ENCODE results near the gene STRADA.
A peak's percentile ranks its signal among the peaks of the same experiment; 100 is the strongest.

The STRADA gene, protein sequence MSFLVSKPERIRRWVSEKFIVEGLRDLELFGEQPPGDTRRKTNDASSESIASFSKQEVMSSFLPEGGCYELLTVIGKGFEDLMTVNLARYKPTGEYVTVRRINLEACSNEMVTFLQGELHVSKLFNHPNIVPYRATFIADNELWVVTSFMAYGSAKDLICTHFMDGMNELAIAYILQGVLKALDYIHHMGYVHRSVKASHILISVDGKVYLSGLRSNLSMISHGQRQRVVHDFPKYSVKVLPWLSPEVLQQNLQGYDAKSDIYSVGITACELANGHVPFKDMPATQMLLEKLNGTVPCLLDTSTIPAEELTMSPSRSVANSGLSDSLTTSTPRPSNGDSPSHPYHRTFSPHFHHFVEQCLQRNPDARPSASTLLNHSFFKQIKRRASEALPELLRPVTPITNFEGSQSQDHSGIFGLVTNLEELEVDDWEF

DNA sequence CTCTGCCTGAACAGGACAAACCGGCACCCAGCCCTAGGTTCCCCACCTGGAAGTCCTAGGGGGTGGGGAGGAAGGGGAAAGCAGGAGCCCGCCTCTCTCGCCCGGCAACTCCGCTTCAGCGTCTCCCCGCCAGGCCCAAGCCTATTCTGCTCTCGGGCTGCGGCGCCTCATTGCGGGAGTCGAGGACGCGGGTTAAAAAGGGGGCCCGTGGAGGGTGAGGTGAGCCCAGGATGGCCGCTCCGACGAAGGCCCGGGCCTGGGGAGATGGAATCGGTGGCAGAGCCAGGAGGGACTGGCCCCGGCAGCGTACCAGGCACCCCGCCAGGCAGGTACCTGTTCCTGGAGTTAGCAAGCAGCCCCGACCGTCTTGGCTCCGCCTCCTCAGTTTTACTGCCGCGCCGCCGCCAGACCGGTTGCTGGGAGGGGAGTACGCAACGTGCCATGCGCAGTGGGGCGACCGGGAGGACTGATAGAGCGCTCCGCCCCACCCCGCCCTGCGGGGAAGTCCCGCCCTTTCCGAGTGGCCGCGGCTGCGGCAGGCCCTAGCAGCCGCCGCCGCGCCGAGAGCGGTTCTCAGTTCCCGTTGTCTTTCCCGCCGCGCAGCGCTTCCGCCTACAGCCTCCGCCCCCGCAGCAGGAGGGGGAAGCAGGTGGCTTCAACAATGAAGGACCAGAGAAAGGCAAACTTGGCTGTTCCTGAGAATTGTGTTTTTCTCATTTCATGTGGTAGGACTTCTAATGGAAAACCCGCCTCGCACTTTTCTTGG lies at the start of gene STRADA:
Gene STRADA, minus strand, starts transcription at position 392 of the 766 bp plus-strand sequence. CDS start 13,430 bp downstream, outside the sequence.
- DNase-seq (ENCODE audit: low spot score) = peak; percentile 100

DNA sequence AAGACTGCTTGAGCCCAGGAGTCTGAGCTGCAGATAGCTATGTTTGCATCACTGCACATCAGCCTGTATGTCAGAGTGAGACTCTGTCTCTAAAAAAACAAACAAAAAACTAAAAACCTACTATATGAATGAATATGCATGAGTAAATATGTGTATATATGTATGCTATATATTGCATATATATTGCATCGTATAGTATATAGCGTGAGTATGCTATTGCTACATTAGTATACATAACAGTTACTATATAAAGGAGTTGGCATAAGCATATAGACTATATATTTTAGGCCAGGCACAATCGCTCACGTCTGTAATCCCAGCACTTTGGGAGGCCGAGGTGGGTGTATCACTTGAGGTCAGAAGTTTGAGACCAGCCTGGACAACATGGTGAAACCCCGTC lies 48.5 kb upstream of the STRADA start:
- DNase-seq (ENCODE audit: low spot score) = no peak

DNA sequence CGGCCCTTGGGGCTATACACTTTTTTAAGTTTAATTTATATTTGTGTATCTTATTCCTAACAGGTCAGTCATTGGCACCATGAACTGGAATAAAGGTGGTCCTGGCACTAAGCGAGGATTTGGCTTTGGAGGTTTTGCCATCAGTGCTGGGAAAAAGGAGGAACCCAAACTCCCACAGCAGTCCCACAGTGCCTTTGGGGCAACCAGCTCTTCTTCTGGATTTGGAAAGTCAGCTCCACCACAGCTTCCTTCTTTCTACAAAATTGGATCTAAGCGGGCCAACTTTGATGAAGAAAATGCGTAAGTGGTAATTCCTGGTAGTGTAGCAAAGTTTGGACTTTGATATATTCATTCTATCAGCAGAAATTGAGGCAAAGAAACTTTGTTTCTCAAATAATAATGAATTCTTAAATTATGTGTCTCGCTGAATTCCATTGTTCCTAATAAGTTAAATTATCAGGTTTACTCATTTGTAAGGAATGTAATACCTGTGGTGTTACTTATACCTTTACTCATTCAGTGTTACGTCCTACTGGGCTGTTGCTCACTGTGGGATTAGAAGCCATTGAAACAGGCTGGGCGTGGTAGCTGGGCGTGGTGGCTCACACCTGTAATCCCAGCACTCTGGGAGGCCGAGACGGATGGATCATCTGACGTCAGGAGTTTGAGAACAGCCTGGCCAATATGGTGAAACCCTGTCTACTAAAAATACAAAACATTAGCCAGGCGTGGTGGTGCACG lies 45.5 kb upstream of the STRADA start:
- DNase-seq (ENCODE audit: low spot score) = no peak

DNA sequence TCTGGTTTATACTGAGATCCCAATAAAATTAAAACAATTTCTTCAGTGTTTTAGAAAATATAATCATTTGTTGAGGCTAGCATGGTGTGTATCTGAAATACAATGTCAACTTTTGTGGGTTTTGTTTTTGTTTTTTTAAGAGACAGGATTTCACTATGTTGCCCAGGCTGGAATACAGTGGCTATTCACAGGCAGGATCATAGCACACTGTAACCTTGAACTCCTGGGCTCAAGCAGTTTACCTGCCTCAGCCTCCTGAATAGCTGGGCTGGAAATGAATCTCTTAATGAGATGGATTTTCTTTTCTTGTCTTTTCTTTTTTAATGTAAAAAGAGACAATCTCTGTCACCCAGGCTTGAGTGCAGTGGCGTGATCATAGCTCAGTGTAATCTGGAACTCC lies 44.5 kb upstream of the STRADA start:
- no peak for DNase-seq (ENCODE audit: low spot score)

DNA sequence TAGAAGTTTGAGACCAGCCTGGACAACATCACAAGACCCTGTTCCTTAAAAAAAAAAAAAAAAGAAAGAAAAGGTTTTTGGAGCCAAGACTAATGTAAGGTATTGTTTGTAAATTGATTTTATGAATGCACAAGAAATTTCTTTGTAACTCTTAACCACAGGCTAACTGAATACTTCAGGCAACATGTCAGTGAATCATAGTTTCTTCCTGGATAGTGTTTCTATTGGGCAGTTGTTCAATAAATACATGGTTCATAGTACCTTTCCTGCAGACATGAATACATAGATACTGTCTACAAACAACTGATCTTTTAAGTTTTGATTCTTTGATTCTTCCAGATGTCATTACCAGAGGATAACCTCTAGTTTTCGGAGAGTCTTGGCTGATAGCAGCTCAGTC lies 44.0 kb upstream of the STRADA start:
- peak; percentile 54 for DNase-seq (ENCODE audit: low spot score)

DNA sequence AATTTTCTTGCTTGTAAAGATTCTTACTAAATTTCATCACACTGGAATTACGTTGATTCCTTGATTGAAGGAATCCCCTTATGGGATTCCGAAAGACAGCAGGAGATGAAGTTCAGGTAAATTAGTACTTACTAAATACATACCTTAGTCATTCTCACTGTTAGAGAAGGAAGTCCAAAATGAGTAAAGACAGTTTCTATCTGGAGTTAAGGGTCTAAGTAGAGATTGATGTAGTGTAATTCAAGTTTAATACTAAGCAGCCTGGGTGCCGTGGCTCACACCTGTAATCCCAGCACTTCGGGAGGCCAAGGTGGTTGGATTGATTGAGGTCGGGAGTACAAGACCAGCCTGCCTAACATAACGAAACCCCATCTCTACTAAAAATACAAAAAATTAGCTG lies 41.9 kb upstream of the STRADA start:
- DNase-seq (ENCODE audit: low spot score) = no peak

DNA sequence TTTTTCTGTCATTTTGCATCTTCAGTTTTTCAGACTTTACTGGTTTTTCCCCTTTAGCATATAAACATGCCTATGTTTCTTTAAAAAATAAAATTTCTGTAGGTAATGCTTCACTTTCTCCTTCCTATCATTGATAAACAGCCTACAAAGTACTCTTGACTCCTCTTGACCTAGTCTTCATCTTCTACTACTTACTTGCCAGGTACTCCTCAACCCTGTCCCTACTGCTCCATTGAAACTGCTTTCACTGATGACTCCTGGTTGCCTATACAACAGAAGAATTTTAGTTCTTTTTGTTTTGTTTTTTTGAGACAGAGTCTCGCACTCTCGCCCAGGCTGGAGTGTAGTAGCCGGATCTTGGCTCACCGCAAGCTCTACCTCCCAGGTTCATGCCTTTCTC lies 39.3 kb upstream of the STRADA start:
- DNase-seq (ENCODE audit: low spot score) = no peak

DNA sequence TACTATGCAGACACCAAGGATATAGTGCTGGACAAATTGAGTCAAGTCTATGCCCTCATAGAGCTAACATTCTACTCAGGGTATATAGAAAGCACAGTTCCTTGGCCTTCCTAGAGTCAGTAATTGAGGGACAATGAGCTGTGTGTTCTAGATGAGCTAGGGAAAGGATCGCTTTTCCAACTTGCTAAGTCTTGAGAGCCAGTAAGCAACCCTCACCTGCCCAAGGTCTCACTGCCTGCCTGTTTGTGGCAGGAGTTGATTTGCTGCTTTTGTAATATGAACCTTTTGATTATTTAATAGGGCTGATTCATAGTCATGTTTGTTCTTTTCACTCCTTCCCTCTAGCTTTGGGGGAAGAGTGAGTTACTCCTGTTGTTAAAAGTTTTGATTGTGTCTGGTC lies 38.9 kb upstream of the STRADA start:
- DNase-seq (ENCODE audit: low spot score) = no peak

DNA sequence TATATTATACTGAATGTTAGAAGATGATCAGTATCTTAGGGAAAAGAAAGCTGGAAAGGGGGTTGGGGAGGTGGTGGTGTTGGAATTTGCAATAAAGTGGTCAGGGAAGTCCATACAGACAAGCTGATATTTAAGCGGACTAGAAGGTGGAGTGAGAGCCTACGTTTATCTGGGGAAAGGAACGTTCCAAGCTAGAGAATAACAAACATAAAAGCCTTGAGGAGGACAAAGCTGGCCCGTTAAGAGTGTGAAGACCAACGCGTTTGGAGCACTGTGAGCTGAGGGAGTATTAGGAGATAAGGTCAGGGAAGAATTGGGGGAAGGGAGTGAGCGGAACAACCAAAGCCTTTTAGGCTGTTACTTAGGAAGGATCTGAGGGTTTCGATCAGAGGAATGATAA lies 33.8 kb upstream of the STRADA start:
- no peak for DNase-seq (ENCODE audit: low spot score)

DNA sequence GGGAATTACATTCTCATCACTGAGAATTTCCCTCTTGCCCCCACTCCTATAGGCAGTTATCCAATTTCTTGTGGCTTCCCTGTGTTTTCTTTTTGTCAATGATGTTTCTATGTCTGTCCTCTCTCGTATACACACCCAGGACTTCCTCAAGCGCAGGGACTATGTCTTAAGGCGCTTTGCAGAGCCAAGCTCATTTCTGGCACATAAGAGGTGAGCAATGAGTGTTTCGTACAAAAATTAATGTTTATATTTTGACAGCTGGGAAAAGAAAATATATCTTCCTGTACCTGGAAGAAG lies 33.3 kb upstream of the STRADA start:
- DNase-seq (ENCODE audit: low spot score) = peak; percentile 15

DNA sequence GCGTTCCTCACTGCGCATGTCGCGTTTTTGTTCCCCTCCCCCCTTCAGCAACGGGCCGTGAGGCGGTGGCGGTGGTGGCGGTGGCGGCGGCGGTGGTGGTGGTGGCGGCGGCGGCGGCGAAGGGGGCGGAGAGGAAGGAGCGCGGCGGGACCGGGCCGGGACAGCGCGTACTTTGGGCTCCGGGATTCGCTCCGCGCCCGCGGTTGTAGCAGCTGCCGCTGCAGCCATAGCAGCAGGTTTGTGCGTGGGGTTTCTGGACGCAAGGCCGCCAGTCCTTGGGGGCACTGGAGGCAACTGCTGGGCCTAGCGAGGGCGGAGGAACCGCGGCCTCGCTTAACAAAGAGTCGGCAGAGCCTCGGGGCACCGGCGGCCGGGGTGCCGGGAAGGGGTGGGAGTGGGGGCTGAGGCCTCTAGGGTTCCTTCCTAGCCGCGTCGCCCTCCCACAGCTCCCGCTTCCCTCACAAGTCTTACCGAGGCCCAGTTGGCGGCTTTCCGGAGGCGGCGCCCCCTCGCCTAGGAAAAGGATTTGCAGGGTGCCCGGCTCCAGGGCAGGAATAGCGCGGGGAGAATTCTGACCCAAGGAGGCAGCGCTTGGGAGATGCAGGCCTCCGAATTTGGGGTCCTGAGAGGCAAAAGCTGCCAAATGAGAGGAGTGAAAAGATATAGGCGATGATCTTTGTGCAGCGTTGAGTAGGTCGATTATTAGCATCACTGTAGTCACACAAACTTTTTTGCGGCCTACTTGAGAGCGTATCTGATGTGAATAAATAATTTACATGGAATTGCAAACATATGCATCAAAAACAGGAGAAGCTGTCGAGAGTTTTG lies 32.8 kb upstream of the STRADA start, which contains the start of gene DDX42:
Gene DDX42, plus strand, starts transcription at position 30 of the 828 bp plus-strand sequence. CDS start 12,880 bp downstream, outside the sequence.
- peak; percentile 62 for DNase-seq (ENCODE audit: low spot score)

DNA sequence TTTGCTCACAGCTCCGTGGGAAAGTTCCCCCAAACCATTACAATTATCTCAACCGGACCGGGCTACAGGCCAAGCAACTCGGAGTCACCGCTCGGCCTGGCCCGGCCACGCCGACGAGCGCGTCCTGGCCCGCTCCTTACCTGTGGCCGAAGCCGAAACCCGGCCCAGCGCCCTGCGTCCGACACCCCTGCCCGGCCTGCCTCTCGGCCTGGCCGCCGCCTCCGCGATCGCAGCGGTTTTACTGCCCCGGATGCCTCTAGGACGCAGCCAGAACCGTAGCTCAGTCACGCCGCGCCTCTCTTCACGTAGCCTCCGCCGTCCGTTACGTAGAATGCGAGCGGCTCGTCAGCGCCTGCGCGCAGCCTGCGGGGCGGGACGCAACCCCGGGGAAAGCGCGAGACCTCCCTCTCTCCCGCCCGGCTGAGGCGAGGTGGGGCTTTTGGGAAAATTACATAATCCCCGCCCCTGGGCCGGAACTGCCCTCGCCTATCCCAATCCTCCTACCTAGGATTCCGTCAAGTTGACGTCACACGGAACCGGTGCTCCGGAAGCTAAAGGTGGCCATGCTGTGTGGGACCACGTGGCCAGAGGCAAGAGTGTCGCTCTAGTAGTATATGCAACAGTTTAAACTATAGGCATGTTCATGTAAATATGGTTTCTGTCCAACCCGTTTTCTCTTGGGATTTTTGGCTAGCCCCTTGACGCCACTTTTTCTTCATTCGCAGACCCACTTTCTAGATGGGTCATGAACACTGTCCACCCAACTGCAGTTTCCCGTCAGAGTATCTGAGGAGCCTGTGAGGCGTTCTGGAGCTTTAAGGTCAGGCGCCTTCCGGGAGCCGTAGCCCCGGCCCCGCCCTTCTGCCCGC lies 31.9 kb upstream of the STRADA start, which contains the start of gene CCDC47:
Gene CCDC47, minus strand, starts transcription at position 326 of the 869 bp plus-strand sequence. CDS start 7,422 bp downstream, outside the sequence.
- DNase-seq (ENCODE audit: low spot score) = peak; percentile 100

DNA sequence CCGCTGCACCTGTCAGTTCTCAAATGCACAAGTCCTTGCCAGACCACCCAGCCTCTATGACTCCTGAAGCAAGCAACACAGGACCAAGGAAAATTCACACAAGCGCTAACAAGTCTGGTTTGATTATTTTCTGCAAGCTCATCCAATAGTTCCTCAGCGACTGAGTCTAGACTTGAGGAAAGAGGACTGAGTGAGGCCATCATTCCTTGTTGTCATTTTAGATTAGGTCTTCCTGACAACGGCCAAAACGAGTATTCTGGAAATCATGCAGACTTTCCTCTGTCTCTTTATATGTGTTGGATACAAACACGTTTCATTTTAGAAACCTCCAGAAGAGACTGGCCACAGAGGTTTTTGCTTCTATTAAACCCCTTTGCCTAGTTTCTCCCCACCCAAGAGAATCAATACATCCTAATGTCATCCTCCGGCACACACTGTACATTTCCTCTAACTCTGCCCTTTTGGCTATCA lies 31.2 kb upstream of the STRADA start:
- peak; percentile 17 for DNase-seq (ENCODE audit: low spot score)

DNA sequence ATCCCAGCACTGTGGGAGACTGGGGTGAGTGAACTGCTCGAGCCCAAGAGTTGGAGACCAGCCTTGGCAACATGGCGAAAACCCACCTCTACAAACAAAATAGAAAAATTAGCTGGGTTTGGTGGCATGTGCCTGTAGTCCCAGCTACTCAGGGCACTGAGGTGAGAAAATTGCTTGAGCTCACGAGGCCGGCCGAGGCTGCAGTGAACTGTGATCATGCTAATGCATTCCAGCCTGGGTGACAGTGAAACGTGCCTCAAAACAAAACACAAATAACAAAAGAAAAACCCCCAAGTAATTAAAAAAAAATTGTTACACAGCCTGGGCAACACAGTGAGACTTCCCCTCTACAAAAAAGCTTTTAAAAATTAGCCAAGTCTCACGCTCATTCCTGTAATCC lies 26.8 kb upstream of the STRADA start:
- DNase-seq (ENCODE audit: low spot score) = no peak

DNA sequence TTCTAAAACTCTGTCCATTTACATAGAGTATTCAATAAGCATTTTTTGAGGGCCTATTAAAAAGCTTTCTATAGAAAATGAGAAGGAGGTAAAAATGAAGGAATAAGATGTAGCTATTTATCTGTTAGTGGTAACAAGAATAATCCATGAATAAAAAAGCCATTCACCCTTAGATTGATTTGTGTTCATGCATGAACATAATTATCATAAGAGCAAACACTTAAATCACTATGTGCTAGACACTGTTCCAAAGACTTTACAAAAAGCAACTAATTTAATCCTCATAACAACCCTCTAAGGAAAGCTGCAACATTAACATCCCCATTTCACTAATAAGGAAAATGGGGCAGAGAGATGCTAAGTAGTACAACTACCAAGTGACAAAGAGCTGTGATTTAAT lies 25.2 kb upstream of the STRADA start:
- DNase-seq (ENCODE audit: low spot score) = no peak

DNA sequence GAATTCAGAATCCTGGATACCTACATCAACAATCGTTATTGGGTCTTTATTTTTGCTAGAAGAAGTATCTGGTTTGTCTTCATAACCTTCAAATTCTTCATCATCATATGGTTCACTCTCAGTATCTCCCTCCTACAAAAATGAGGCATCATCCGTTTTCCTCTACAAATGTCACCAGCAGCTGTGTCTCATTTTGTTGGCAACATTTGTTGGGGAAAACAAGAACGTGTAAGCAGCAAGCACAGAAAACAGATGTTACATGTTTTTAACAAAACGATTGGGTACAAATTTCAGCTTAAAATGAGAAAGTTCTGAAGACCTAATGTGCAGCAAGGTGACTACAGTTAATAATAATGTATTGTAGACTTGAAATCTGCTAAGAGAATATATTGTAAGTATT lies 23.1 kb upstream of the STRADA start:
- DNase-seq (ENCODE audit: low spot score) = no peak

DNA sequence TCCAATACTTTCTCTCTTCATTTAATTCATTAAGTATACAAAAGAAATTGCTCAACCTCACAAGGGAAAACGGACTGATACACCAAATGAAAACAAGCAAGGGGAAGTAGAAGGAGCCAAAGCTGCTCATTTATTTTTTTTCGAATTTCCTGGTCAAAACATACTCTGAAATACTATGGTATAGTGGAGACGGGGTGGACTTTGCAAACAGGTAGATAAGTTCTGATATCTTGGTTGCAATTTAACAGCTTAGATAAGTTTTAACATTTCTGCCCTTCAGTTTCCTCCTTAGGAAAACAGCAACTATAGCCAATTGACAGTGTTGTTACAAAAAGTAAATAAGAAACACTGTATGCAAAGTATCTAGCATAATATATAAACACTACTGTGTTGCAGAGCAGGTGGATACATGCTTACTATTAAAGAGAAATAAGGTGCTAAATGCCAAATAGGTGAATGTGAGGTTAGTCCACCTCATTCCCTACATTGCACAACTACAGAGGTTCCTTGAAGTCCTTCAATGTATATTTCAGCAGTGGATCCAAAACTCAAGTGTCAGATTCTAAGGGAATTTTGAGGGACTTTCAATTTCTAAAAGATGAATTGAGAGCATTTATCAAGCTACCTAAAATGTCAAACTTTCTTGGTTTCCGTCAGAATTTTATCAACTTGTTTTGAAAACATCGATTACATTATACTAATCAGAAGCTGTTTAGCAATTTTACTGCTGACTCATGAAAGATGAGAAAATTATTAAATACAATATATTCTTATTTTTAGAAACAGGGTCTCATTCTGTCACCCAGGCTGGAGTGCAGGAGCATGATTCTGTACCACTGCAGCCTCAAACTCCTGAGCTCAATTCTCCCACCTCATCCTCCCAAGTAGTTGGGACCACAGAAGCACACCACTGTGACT lies 20.8 kb upstream of the STRADA start:
- no peak for DNase-seq (ENCODE audit: low spot score)

DNA sequence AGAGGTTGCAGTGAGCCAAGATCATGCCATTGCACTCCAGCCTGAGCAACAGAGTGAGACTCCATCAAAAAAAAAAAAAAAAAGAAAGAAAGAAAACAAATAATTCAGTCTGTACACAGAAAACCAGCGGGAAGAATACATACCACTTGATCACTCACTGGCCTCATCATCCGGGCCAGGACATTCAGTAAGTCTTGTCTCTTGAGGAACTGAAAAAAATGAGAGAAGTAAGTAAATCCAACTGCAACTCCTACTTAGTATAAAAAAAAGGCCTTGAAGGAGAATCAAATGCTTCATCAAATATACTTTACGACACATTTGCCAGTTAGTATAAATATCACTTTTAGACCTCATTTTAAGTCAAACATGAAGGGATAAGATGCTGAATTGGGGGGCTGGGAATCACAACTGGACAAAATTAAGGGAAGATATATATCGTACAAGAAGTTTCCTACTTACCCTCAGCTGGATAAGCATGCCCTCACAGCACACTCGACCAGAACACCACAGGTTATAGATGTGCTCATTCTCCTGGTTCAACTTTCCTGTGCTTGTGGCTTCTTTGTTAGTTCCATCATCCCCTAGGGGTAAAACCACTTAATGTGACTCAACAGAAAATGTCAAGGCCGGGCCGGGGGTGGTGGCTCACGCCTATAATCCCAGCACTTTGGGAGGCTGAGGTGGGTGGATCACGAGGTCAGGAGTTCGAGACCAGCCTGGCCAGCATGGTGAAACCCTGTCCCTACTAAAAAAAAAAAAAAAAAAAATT lies 19.4 kb upstream of the STRADA start:
- DNase-seq (ENCODE audit: low spot score) = no peak

DNA sequence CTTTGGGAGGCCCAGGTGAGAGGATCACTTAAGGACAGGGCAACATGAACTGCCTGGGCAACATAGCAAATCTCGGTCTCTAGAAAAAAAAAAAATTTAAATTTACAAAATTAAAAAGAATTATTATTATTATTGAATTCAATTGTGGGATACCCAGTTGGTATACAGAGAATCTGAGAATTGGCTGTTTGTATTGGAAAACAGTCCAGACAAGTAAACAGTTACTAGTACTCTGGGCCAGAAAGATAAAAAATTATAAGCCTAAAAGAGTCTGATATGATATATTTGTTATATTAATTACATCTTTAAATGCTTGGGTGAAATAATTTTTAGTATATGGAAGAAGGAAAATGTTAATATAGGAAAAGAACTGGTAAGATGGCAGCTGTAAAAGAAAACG lies 16.8 kb upstream of the STRADA start:
- DNase-seq (ENCODE audit: low spot score) = no peak

All from AG20443 (cell line).